Panc1 (cell line): ENCODE measurements around the gene TJAP1. TPM values are rescaled to one million over a fixed set of nuclear protein-coding genes. Genes with fewer than 3 reads are reported as not detected.
"Not testable (repeated sequence)": the region's sequence is repeated elsewhere in the genome, so short reads cannot be mapped to it uniquely, and the experiment has no call there.

ENCODE experiments used
- ATAC-seq: fragments of 200-7000 bp; cut with Tn5 transposase; 2 replicates; pipeline ENCODE4 v1.9.1; 2020; ENCODE audit warnings: mild to moderate bottlenecking, moderate library complexity
- BruUV-seq: library from RNA; stranded (reverse); fragments of 400-500 nt; replicated peaks from 2 replicates; lab custom pipeline; 2021; lab: Mats Ljungman, UMichigan
- CTCF ChIA-PET: fragments of 300-600 bp; sonication (Branson Sonifier 250); formaldehyde crosslinking; loops from one replicate; lab custom pipeline; 2022; ENCODE audit warnings: antibody characterized with exemption; lab: Charles Lee
- POLR2A ChIA-PET: fragments of 300-600 bp; sonication (Branson Sonifier 250); formaldehyde crosslinking; loops from one replicate; lab custom pipeline; 2022; ENCODE audit warnings: antibody characterized with exemption; lab: Charles Lee
- DNase-seq: peaks from one replicate; pipeline ENCODE4 v3.0.0-alpha.2; 2010; ENCODE audit warnings: low read depth, low spot score
- H3K27ac ChIP-seq: 2 replicates; pipeline ENCODE4 v1.5.1; 2011; ENCODE audit warnings: mild to moderate bottlenecking, low read length, inconsistent platforms
- H3K27me3 ChIP-seq: fragments of 200-500 bp; sonication (Bioruptor generic); 2 replicates; pipeline ENCODE4 v1.6.0; 2014; ENCODE audit warnings: low read length, inconsistent platforms; ENCODE audit not compliant: control insufficient read depth, insufficient read depth
- H3K36me3 ChIP-seq: fragments of 200-500 bp; sonication (Bioruptor generic); 2 replicates; pipeline ENCODE4 v1.5.1; 2014; ENCODE audit warnings: inconsistent platforms, mild to moderate bottlenecking, low read length, moderate library complexity; ENCODE audit not compliant: control insufficient read depth, insufficient read depth
- H3K4me1 ChIP-seq: 2 replicates; pipeline ENCODE4 v1.5.1; 2011; ENCODE audit warnings: inconsistent platforms, mild to moderate bottlenecking, low read length, moderate library complexity; ENCODE audit not compliant: control insufficient read depth, insufficient read depth
- H3K4me3 ChIP-seq, 2 experiments: 2 replicates each; pipeline ENCODE4 v1.5.1; 2011 to 2012; ENCODE audit warnings: low read depth in 2 of 2, low read length in 2 of 2, mild to moderate bottlenecking in 2 of 2, inconsistent platforms in 1 of 2, moderate library complexity in 1 of 2
- H3K9me3 ChIP-seq: fragments of 200-500 bp; sonication (Bioruptor generic); 2 replicates; pipeline ENCODE4 v1.5.1; 2014; ENCODE audit warnings: low read depth, mild to moderate bottlenecking, inconsistent platforms, low read length, moderate library complexity; ENCODE audit not compliant: control insufficient read depth, insufficient read depth
- POLR2AphosphoS5 ChIP-seq: IDR thresholded peaks from 2 replicates; pipeline ENCODE4 v1.6.1; 2012; ENCODE audit warnings: mild to moderate bottlenecking, low read depth, low read length, moderate library complexity
- SIN3A ChIP-seq: IDR thresholded peaks from 2 replicates; pipeline ENCODE4 v1.6.1; 2012; ENCODE audit warnings: low read depth, mild to moderate bottlenecking, low read length, moderate library complexity, borderline replicate concordance; ENCODE audit not compliant: insufficient read depth
- TCF7L2 ChIP-seq: IDR thresholded peaks from 2 replicates; pipeline ENCODE4 v1.6.1; 2011; ENCODE audit warnings: mild to moderate bottlenecking, low read depth, low read length, inconsistent platforms
- in situ Hi-C: cut with HindIII; loops from 2 replicates; pipeline ENCODE4 v1.10.0; 2016; ENCODE audit warnings: low sequenced_read_pairs, low pct_unique_long_range_greater_than_20kb
- intact Hi-C: fragments of 100-400 bp; cut with micrococcal nuclease; formaldehyde crosslinking; loops from one replicate; pipeline ENCODE4 v1.10.0; 2022; ENCODE audit not compliant: unreplicated experiment
- total RNA-seq: library from RNA; stranded (reverse); gene quantifications from one replicate; pipeline ENCODE4 v1.2.1, GENCODE V29; 2021; ENCODE audit not compliant: unreplicated experiment
- TF ChIP-seq, protein P1 (sequence below), 2 experiments: IDR thresholded peaks; 2 replicates each; pipeline ENCODE4 v1.6.1; 2011 to 2012; ENCODE audit warnings: low read depth in 2 of 2, control low read depth in 1 of 2, low read length in 1 of 2, mild to moderate bottlenecking in 1 of 2, moderate library complexity in 1 of 2; ENCODE audit not compliant: insufficient read depth in 1 of 2
- TF ChIP-seq, protein P2 (sequence below): fragments of 450-650 bp; IDR thresholded peaks from 2 replicates; pipeline ENCODE4 v1.5.1; 2017; ENCODE audit warnings: mild to moderate bottlenecking

The TJAP1 gene
- total RNA-seq, 1 experiment from 2014 or later: 42.7 TPM

GRCh38 chr6:43497689-43498088 is 20.3 kb downstream of the TJAP1 start:
- TF ChIP-seq TCF7L2: no peak
- TF ChIP-seq, protein P1, sequence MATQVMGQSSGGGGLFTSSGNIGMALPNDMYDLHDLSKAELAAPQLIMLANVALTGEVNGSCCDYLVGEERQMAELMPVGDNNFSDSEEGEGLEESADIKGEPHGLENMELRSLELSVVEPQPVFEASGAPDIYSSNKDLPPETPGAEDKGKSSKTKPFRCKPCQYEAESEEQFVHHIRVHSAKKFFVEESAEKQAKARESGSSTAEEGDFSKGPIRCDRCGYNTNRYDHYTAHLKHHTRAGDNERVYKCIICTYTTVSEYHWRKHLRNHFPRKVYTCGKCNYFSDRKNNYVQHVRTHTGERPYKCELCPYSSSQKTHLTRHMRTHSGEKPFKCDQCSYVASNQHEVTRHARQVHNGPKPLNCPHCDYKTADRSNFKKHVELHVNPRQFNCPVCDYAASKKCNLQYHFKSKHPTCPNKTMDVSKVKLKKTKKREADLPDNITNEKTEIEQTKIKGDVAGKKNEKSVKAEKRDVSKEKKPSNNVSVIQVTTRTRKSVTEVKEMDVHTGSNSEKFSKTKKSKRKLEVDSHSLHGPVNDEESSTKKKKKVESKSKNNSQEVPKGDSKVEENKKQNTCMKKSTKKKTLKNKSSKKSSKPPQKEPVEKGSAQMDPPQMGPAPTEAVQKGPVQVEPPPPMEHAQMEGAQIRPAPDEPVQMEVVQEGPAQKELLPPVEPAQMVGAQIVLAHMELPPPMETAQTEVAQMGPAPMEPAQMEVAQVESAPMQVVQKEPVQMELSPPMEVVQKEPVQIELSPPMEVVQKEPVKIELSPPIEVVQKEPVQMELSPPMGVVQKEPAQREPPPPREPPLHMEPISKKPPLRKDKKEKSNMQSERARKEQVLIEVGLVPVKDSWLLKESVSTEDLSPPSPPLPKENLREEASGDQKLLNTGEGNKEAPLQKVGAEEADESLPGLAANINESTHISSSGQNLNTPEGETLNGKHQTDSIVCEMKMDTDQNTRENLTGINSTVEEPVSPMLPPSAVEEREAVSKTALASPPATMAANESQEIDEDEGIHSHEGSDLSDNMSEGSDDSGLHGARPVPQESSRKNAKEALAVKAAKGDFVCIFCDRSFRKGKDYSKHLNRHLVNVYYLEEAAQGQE (IDR thresholded peaks at IDR 0.05; ENCODE audit: insufficient read depth in 1 of 2, low read depth in 2 of 2, low read length in 1 of 2): no peak
- in situ Hi-C loops: no loop called here
- intact Hi-C loops: no loop called here
- POLR2A ChIA-PET: no interaction called here
- no peaks in the 10 kb centered on the region for H3K9me3 ChIP-seq
- no peak overlapping the region for H3K4me3 ChIP-seq
- no peaks in the 10 kb centered on the region; the same call in 1 of the 2 replicates for H3K36me3 ChIP-seq
- no peak for ATAC-seq
- BruUV-seq: no TSS peak
- no peak overlapping the region for H3K27ac ChIP-seq
- no peaks in the 10 kb centered on the region for H3K27me3 ChIP-seq
- DNase-seq: no peak
- H3K4me1 ChIP-seq: peaks cover 16% of the 10 kb centered on the region
- CTCF ChIA-PET: interaction anchor here (0.6 to 1.0 kb wide), 2 partner anchors 10 to 33 kb away, joined by 3 to 4 read pairs; no protein-coding TSS in a partner anchor

DNA sequence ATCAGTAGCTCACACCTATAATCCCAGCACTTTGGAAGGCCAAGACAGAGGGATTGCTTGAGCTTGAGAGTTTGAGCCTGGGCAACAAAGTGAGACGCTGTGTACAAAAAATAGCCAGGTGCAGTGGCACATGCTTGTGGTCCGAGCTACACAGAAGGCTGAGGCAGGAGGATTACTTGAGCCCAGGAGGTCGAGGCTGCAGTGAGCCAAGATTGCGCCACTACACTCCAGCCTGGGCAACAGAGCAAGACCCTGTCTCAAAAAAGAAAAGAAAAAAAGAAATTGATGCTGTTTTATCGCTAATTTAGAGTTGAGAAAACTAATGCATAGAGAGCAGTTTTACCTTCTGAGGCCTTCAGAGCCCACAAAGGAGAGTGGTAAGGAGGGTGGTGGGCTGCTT is 20.9 kb downstream of the TJAP1 start:
- not testable (repeated sequence) for ATAC-seq, BruUV-seq

DNA sequence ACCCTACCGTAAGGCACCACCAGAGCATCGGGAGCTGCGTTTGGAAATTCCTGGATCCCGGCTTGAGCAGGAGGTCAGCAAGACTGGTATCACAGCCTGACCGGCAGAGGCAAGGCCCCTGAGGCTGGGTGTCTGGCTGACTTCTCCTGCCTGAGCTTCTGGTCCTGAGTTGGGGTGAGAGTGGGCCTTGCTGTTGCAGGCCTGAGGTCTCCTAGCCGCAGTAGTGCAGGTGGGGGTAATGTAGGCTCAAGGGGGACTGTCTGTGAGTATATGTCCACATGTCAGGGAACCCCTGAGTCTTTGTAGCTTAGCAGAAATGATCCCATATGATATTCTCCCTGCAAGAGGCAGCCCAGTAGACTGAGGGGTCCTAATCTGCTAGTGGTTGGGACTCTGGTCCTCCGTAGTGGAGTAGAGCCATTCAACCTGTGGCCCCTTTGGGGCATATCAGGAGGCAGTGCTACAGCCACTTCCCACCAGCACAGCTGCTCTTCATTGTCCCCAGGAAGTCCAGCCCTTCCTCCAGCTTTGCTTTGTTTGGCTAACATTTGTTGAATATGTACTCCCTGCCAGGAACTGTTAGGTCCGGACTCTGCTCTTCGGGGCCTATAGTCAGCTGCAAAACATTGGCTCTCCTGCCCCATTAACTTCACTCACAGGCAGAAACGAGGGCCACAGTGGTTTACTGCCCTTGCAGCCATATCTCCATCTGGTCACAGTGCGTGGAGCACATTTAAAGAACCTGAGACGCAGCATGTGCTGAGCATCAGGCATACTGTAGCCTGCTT is 21.9 kb downstream of the TJAP1 start:
- CTCF ChIA-PET: no interaction called here
- H3K4me1 ChIP-seq: peaks cover 16% of the 10 kb centered on the region
- no peak overlapping the region for H3K4me3 ChIP-seq
- no peaks in the 10 kb centered on the region for H3K9me3 ChIP-seq
- intact Hi-C loops: no loop called here
- H3K36me3 ChIP-seq: no peaks in the 10 kb centered on the region; the same call in 1 of the 2 replicates
- TF ChIP-seq POLR2AphosphoS5 (no peak), SIN3A (no peak), TCF7L2 (no peak)
- TF ChIP-seq, protein P1 (IDR thresholded peaks at IDR 0.05; ENCODE audit: insufficient read depth in 1 of 2, low read depth in 2 of 2, low read length in 1 of 2): no peak
- TF ChIP-seq, protein P2, sequence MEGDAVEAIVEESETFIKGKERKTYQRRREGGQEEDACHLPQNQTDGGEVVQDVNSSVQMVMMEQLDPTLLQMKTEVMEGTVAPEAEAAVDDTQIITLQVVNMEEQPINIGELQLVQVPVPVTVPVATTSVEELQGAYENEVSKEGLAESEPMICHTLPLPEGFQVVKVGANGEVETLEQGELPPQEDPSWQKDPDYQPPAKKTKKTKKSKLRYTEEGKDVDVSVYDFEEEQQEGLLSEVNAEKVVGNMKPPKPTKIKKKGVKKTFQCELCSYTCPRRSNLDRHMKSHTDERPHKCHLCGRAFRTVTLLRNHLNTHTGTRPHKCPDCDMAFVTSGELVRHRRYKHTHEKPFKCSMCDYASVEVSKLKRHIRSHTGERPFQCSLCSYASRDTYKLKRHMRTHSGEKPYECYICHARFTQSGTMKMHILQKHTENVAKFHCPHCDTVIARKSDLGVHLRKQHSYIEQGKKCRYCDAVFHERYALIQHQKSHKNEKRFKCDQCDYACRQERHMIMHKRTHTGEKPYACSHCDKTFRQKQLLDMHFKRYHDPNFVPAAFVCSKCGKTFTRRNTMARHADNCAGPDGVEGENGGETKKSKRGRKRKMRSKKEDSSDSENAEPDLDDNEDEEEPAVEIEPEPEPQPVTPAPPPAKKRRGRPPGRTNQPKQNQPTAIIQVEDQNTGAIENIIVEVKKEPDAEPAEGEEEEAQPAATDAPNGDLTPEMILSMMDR: no peak
- POLR2A ChIA-PET: no interaction called here
- no peak for ATAC-seq
- H3K27ac ChIP-seq: no peak overlapping the region
- H3K27me3 ChIP-seq: no peaks in the 10 kb centered on the region
- no peak for DNase-seq
- in situ Hi-C loops: no loop called here
- BruUV-seq: no TSS peak

More for the DNA sequence above, 20.9 kb downstream of the TJAP1 start:
- intact Hi-C loops, H3K27ac ChIP-seq, in situ Hi-C loops, H3K4me3 ChIP-seq, POLR2A ChIA-PET, H3K36me3 ChIP-seq, DNase-seq, H3K27me3 ChIP-seq, H3K9me3 ChIP-seq: not testable (repeated sequence)
- H3K4me1 ChIP-seq: peaks cover 16% of the 10 kb centered on the region
- CTCF ChIA-PET: interaction anchor here (0.6 to 1.0 kb wide), 2 partner anchors 9 to 34 kb away, joined by 3 to 4 read pairs; no protein-coding TSS in a partner anchor
